CD14-positive monocyte (primary cell): ENCODE results near the gene SYNCRIP. TPM values are rescaled to one million over a fixed set of nuclear protein-coding genes. Genes with fewer than 3 reads are reported as not detected.

Source experiments
- DNase-seq, 3 donors: peaks; one replicate each; pipeline ENCODE4 v3.0.0-alpha.2; 2011 to 2022
- H2AFZ ChIP-seq: 2 replicates; pipeline ENCODE4 v1.6.0; 2012; ENCODE audit warnings: mild to moderate bottlenecking, low read depth, low read length, inconsistent platforms; ENCODE audit not compliant: insufficient read depth, poor library complexity, severe bottlenecking
- H3K27ac ChIP-seq, 2 donors: 1 replicate in 1 of 2; 2 replicates in 1 of 2; pipeline ENCODE4 v1.5.1; 2012 to 2013; ENCODE audit warnings: low read length in 2 of 2, control low read depth in 1 of 2, inconsistent platforms in 1 of 2, low read depth in 1 of 2, mild to moderate bottlenecking in 1 of 2
- H3K27me3 ChIP-seq, 2 donors: one replicate each; pipeline versions ENCODE4 v1.6.0 to v1.6.1; 2011 to 2013; ENCODE audit warnings: low read length in 2 of 2; ENCODE audit not compliant: control insufficient read depth in 2 of 2, insufficient read depth in 2 of 2
- H3K36me3 ChIP-seq, 2 donors: replicated peaks in 1 of 2; 1 replicate in 1 of 2; 2 replicates in 1 of 2; pipeline versions ENCODE4 v1.5.1 to v1.6.1; 2012 to 2013; ENCODE audit warnings: low read length in 2 of 2, control low read depth in 1 of 2, inconsistent platforms in 1 of 2, mild to moderate bottlenecking in 1 of 2; ENCODE audit not compliant: insufficient read depth in 2 of 2, control insufficient read depth in 1 of 2
- H3K4me1 ChIP-seq, 2 donors: 1 replicate in 1 of 2; 2 replicates in 1 of 2; pipeline versions ENCODE4 v1.5.1 to v1.6.1; 2012 to 2013; ENCODE audit warnings: low read length in 2 of 2, control low read depth in 1 of 2, inconsistent platforms in 1 of 2, mild to moderate bottlenecking in 1 of 2, moderate library complexity in 1 of 2; ENCODE audit not compliant: insufficient read depth in 2 of 2, control insufficient read depth in 1 of 2
- H3K4me2 ChIP-seq: replicated peaks from 2 replicates; pipeline ENCODE3; 2012; ENCODE audit warnings: low read length, moderate library complexity, mild to moderate bottlenecking; ENCODE audit not compliant: poor library complexity, severe bottlenecking; ENCODE audit errors: extremely low read depth
- H3K4me3 ChIP-seq, 3 experiments: fragments of 200-600 bp in 1 of 3; sonication (generic) in 1 of 3; replicated peaks in 1 of 3; 1 replicate in 2 of 3; 2 replicates in 1 of 3; pipeline ENCODE4 v1.5.1; 2011 to 2013; ENCODE audit warnings: low read length in 3 of 3, mild to moderate bottlenecking in 3 of 3, control low read depth in 2 of 3, low read depth in 2 of 3, inconsistent platforms in 1 of 3, moderate library complexity in 1 of 3
- H3K79me2 ChIP-seq: 2 replicates; pipeline ENCODE4 v1.6.0; 2012; ENCODE audit warnings: mild to moderate bottlenecking, control low read depth, inconsistent platforms, low read length, moderate library complexity; ENCODE audit not compliant: insufficient read depth
- H3K9ac ChIP-seq: 2 replicates; pipeline ENCODE4 v1.6.0; 2017; ENCODE audit warnings: low read length, mild to moderate bottlenecking; ENCODE audit not compliant: insufficient read depth, poor library complexity, severe bottlenecking
- H3K9me3 ChIP-seq, 2 donors: replicated peaks in 1 of 2; 1 replicate in 1 of 2; 2 replicates in 1 of 2; pipeline versions ENCODE4 v1.5.1 to v1.6.1; 2012 to 2013; ENCODE audit warnings: low read length in 2 of 2, control low read depth in 1 of 2; ENCODE audit not compliant: control insufficient read depth in 1 of 2, insufficient read depth in 1 of 2
- H4K20me1 ChIP-seq: 2 replicates; pipeline ENCODE4 v1.6.0; 2012; ENCODE audit warnings: mild to moderate bottlenecking, low read length, control low read depth, moderate library complexity; ENCODE audit not compliant: insufficient read depth
- H3K27ac Mint-ChIP-seq, 7 donors: one replicate each; pipeline ENCODE4 v1.8.0; 2020; ENCODE audit warnings: mild to moderate bottlenecking in 7 of 7, mixed read lengths in 7 of 7, moderate library complexity in 6 of 7, inconsistent platforms in 2 of 7
- H3K27me3 Mint-ChIP-seq, 3 donors: one replicate each; pipeline ENCODE4 v1.8.0; 2021 to 2022; ENCODE audit warnings: low read depth in 3 of 3, mild to moderate bottlenecking in 3 of 3, mixed read lengths in 3 of 3, moderate library complexity in 3 of 3, inconsistent platforms in 1 of 3
- H3K36me3 Mint-ChIP-seq, 2 donors: one replicate each; pipeline ENCODE4 v1.8.0; 2020; ENCODE audit warnings: mixed read lengths in 2 of 2, inconsistent platforms in 1 of 2, mild to moderate bottlenecking in 1 of 2
- H3K4me1 Mint-ChIP-seq: one replicate; pipeline ENCODE4 v1.8.0; 2020; ENCODE audit warnings: mild to moderate bottlenecking, mixed read lengths
- H3K4me3 Mint-ChIP-seq, 2 donors: one replicate each; pipeline ENCODE4 v1.8.0; 2020; ENCODE audit warnings: mild to moderate bottlenecking in 2 of 2, mixed read lengths in 2 of 2, moderate library complexity in 1 of 2
- H3K9me3 Mint-ChIP-seq, 7 donors: one replicate each; pipeline ENCODE4 v1.8.0; 2020 to 2022; ENCODE audit warnings: mixed read lengths in 7 of 7, mild to moderate bottlenecking in 6 of 7, moderate library complexity in 6 of 7, inconsistent platforms in 2 of 7
- WGBS: methylation state at CpG from one replicate; pipeline ENCODE4 v1.1.5; 2013; ENCODE audit warnings: missing lambda C conversion rate; ENCODE audit not compliant: insufficient coverage; 5-methylcytosine and 5-hydroxymethylcytosine counted together
- intact Hi-C, 2 donors: fragments of 100-400 bp; cut with micrococcal nuclease; formaldehyde crosslinking; loops; one replicate each; pipeline versions ENCODE4 v1.15.0 to v1.15.1; 2023
- polyA plus RNA-seq, 3 donors: library from polyadenylated mRNA; depleted of rRNA in 1 of 3; unstranded in 2 of 3; stranded (reverse) in 1 of 3; fragments of 300-500 nt in 2 of 3; fragments of >200 nt in 1 of 3; fragmentation: Illumina TruSeq in 2 of 3; gene quantifications; 1 replicate in 2 of 3; 2 replicates in 1 of 3; pipeline ENCODE4 v1.2.3, GENCODE V29; 2012 to 2021
- TF ChIP-seq, protein P1 (sequence below): fragments of 200-600 bp; IDR thresholded peaks from one replicate; pipeline ENCODE4 v1.8.0; 2022; ENCODE audit warnings: antibody characterized with exemption, mild to moderate bottlenecking

SYNCRIP gene
- polyA plus RNA-seq, 3 donors: 11.1 to 41.4 (median 36.6) TPM

DNA sequence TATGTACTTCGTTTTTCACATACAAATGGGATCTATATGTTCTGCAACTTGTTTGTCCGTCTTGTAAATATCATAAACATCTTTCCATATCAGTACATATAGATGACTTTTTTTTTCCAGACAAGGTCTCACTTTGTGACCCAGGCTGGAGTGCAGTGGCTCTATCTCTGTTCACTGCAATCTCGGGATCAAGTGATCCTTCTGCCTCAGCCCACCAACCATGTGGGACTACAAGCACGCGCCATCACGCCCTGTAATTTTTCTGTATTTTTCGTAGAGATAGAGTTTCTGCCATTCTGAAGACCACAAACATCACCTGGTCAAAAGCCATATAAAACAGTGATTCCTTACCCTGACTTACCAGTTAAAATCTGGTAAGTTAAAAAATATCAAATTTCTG is 37.7 kb upstream of the SYNCRIP start:
- Histone ChIP-seq H3K27ac (no peak overlapping the region), H3K4me2 (no peak overlapping the region), H3K9ac (no peak overlapping the region), H3K4me3 (no peak overlapping the region), H3K4me1 (peaks cover 30 to 40% of the 10 kb centered on the region in 2 donors), H3K9me3 (no peaks in the 10 kb centered on the region), H3K27me3 (no peaks in the 10 kb centered on the region), H3K36me3 (peaks cover 0 to 2% of the 10 kb centered on the region in 2 donors), H2AFZ (no peak overlapping the region), H3K79me2 (peaks cover 42% of the 10 kb centered on the region), H4K20me1 (peaks cover 26% of the 10 kb centered on the region)
- intact Hi-C loops: no loop called here
- H3K36me3 Mint-ChIP-seq: peaks cover 2 to 5% of the 10 kb centered on the region in 2 donors
- WGBS: no CpG with 5 or more reads among the region's 7 CpGs
- peaks cover 34% of the 10 kb centered on the region for H3K4me1 Mint-ChIP-seq
- TF ChIP-seq, protein P1, sequence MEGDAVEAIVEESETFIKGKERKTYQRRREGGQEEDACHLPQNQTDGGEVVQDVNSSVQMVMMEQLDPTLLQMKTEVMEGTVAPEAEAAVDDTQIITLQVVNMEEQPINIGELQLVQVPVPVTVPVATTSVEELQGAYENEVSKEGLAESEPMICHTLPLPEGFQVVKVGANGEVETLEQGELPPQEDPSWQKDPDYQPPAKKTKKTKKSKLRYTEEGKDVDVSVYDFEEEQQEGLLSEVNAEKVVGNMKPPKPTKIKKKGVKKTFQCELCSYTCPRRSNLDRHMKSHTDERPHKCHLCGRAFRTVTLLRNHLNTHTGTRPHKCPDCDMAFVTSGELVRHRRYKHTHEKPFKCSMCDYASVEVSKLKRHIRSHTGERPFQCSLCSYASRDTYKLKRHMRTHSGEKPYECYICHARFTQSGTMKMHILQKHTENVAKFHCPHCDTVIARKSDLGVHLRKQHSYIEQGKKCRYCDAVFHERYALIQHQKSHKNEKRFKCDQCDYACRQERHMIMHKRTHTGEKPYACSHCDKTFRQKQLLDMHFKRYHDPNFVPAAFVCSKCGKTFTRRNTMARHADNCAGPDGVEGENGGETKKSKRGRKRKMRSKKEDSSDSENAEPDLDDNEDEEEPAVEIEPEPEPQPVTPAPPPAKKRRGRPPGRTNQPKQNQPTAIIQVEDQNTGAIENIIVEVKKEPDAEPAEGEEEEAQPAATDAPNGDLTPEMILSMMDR: no peak
- no peak for DNase-seq
- no peak overlapping the region for H3K4me3 Mint-ChIP-seq
- peak overlapping the region in 1 of 7 donors; percentile 36 for H3K27ac Mint-ChIP-seq
- no peaks in the 10 kb centered on the region for H3K27me3 Mint-ChIP-seq
- peaks cover 0 to 3% (median 0%) of the 10 kb centered on the region in 7 donors for H3K9me3 Mint-ChIP-seq

DNA sequence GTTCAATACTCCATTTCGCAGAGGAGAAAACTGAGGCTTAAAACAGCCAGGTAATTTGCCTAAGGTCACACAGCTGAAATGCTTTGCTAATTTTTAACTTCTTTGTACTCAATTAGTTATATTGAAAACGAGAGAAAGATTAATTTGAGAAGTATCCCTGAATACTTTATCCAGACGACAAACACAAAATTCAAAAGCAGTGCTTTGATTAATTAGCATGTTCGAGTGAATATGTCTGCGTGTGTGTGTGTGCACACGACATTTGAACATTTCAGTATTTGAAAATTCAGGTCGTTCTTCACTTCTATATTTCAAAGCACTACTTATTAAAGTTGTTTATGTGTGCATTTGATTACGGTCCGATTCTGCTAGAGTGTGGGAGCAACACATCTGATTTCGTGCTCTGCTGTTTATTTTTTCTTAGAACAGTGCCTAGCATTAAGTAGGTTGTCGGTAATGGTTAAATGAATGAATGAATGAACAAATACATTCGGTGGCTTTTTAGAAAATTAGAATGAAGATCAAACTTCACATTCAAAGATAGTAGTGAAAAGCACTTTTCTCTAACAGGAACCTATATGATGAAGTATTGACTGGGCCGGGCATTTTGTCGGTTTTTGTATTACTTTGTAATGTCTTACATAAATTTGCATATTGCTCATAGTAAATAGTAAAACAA is 36.9 kb upstream of the SYNCRIP start:
- Histone ChIP-seq H3K4me3 (peak overlapping the region; percentile 54 to 92 (median 74)), H3K79me2 (peaks cover 50% of the 10 kb centered on the region), H3K9ac (peak overlapping the region; percentile 53), H3K4me1 (peaks cover 39 to 48% of the 10 kb centered on the region in 2 donors), H4K20me1 (peaks cover 34% of the 10 kb centered on the region), H3K9me3 (no peaks in the 10 kb centered on the region), H3K27me3 (no peaks in the 10 kb centered on the region), H3K36me3 (peaks cover 0 to 10% of the 10 kb centered on the region in 2 donors), H3K4me2 (peak overlapping the region; percentile 84), H3K27ac (peak overlapping the region; percentile 47 to 76), H2AFZ (peak overlapping the region; percentile 98)
- H3K4me1 Mint-ChIP-seq: peaks cover 41% of the 10 kb centered on the region
- no peak for DNase-seq
- 43% methylated on average over 3 of the region's 14 CpGs for WGBS
- peaks cover 0 to 3% (median 0%) of the 10 kb centered on the region in 7 donors for H3K9me3 Mint-ChIP-seq
- H3K36me3 Mint-ChIP-seq: peaks cover 4 to 6% of the 10 kb centered on the region in 2 donors
- intact Hi-C loops: loop anchor here (5.0 to 10.0 kb wide), 3 partner anchors 55 to 1728 kb away; partner anchors contain the start of genes CFAP206 (in 1 of the 2) and SNX14 (in 1 of the 2)
- TF ChIP-seq, protein P1: no peak
- no peaks in the 10 kb centered on the region for H3K27me3 Mint-ChIP-seq
- H3K27ac Mint-ChIP-seq: peak overlapping the region in 6 of 7 donors; percentile 80 to 95 (median 87)
- H3K4me3 Mint-ChIP-seq: peak overlapping the region; percentile 84 to 96
